GM21737 (cell line): ENCODE measurements around the gene MOB3B.
A peak's percentile ranks its signal among the peaks of the same experiment; 100 is the strongest.

Source experiments
- ATAC-seq: cut with Tn5 transposase; IDR thresholded peaks from one replicate; pipeline ENCODE4 v1.9.1; 2021; ENCODE audit warnings: mild to moderate bottlenecking, moderate library complexity; ENCODE audit not compliant: unreplicated experiment

The MOB3B gene

GRCh38 chr9:27529316-27530278, at the start of gene MOB3B:
Gene MOB3B (minus strand): TSS chr9:27529814. CDS start chr9:27455550, 74,264 bp downstream.
- ATAC-seq: peak; percentile 77

DNA sequence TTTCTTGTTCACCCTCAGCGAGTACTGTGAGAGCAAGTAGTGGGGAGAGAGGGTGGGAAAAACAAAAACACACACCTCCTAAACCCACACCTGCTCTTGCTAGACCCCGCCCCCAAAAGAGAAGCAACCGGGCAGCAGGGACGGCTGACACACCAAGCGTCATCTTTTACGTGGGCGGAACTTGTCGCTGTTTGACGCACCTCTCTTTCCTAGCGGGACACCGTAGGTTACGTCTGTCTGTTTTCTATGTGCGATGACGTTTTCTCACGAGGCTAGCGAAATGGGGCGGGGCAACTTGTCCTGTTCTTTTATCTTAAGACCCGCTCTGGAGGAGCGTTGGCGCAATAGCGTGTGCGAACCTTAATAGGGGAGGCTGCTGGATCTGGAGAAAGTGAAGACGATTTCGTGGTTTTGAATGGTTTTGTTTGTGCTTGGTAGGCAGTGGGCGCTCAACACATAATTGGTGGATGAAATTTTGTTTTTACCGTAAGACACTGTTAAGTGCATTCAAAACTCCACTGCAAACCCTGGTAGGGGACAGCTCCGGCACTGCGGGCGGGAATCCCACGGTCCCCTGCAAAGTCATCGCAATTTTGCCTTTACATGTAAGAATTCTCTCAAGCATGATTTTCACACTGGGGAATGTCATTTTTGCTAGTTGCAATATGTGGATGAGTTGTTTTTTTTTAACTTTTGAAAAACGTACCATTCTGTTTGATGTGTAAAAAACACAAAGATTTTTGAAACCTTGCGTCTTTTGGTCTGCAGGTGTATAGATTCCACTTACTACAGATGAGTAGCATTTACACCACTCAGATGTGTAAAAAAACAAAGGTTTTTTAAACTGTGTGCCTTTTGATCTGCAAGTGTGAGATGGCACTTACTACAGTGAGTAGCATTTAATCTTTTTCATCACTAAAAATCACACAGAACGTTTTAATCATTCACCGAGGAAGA, 44.3 kb upstream of the MOB3B start:
- ATAC-seq: peak; percentile 86

DNA sequence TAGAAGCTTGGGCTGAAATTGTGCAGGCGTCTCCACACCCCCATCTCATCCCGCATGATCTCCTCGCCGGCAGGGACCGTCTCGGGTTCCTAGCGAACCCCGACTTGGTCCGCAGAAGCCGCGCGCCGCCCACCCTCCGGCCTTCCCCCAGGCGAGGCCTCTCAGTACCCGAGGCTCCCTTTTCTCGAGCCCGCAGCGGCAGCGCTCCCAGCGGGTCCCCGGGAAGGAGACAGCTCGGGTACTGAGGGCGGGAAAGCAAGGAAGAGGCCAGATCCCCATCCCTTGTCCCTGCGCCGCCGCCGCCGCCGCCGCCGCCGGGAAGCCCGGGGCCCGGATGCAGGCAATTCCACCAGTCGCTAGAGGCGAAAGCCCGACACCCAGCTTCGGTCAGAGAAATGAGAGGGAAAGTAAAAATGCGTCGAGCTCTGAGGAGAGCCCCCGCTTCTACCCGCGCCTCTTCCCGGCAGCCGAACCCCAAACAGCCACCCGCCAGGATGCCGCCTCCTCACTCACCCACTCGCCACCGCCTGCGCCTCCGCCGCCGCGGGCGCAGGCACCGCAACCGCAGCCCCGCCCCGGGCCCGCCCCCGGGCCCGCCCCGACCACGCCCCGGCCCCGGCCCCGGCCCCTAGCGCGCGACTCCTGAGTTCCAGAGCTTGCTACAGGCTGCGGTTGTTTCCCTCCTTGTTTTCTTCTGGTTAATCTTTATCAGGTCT, 43.5 kb upstream of the MOB3B start, which contains the start of gene C9orf72:
TSS of gene C9orf72 (minus strand) at position 564 of the 716 bp plus-strand sequence. CDS start 6,361 bp downstream, outside the sequence.
- peak; percentile 68 for ATAC-seq

DNA sequence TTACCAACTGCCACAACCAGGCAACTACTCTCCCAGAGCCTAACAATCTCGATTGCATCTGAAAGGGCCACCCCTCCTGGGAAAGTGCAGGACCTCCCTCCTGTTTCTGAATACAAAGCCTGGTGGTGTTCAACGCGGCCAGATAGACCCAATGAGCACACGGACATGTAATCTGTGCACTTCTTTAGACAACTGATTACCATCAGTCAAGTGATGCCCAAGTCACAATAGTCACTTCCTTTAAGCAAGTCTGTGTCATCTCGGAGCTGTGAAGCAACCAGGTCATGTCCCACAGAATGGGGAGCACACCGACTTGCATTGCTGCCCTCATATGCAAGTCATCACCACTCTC, 42.9 kb upstream of the MOB3B start:
- peak; percentile 32 for ATAC-seq

GRCh38 chr9:27572061-27572460, 42.4 kb upstream of the MOB3B start:
- ATAC-seq: no peak

- no peak for ATAC-seq
These were observed 41.4 kb upstream of the MOB3B start for GRCh38 chr9:27571011-27571410.

GRCh38 chr9:27569406-27569805, 39.8 kb upstream of the MOB3B start:
- ATAC-seq: no peak

DNA sequence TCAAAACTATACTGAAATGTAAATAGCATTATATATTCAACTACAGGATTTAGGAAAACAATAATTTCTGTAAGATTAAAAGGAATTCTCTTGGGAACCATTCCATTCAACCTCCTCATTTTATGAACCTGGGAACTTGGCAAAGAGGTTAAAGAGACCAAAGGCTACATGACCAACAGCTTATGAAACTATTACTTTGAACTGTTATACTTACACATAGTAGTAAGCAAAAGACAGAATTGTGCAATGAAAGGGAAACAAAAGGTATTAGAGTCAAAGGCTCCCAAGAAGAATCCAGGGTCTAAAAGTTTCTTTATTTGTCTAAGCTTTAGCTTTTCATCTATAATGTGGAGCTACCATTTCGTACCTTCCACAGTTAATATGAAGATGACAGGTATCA, 36.5 kb upstream of the MOB3B start:
- ATAC-seq: no peak

DNA sequence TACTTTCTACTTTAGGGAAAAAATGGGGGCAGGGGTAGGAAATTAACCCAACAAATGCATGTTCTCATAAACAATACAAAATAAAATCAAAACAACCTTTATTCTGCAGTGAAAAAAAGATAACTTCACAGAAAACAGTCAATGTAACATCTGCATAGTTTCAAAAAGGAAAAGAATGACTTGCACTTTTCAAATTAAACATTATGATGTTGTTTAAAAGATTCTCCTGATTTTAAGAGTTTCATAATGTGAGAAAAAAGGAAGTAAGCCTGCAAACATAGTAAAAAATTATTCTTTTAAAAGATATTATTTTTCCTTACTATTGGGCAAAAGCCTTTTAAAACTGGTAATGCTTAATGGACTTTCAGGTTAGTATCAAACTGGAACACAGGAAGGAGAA, 36.1 kb upstream of the MOB3B start:
- ATAC-seq: no peak

DNA sequence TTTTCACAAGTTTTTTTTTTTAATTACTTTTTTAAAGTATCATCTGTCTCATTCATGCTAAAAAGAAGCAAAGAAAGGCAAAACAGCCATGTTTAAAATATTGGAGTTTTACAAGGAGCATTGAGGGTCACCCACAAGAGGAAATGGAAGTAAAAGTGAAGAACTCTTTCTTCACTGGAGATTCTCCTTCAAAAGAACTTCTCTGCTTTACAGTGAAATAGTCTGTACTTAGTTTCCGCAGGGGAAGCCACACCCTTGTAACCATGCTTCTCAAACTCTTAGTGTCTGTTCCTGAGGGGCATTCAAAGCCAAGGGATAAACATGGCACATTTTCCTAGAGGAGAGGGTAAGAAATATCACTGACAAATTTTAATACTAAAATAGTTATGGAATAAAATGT, 35.1 kb upstream of the MOB3B start:
- no peak for ATAC-seq

DNA sequence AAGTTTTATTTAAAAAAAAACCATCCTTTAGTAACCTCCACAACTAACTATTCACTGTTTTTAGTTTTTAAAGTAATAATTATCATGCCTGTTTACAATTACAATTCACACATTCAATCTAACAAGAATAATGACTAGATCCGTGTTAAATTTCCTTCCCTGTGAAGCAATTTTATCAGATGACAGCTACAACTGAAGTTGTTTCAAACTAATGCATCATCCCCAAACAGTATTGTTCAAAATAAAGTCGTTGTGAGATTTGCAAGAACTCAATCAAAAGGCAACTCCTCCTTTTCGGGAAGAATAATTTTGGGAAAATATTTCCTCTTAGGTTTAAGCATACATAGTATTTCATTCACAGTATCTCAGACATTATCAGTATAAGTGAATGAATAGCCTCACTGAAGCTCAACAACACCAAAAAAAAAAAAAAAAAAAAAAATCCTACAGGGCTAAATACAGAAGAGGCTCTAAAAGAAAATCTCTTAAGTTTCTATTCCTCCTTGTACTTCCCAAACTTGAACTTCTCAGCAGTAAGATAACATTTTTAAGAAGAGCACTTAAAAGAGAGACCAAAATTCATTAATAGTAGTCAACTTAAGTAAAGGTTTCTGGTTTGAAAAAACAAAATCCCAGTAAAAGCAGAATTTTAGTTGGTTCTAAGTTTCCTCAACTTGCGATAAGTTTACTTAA, 34.3 kb upstream of the MOB3B start:
- no peak for ATAC-seq

DNA sequence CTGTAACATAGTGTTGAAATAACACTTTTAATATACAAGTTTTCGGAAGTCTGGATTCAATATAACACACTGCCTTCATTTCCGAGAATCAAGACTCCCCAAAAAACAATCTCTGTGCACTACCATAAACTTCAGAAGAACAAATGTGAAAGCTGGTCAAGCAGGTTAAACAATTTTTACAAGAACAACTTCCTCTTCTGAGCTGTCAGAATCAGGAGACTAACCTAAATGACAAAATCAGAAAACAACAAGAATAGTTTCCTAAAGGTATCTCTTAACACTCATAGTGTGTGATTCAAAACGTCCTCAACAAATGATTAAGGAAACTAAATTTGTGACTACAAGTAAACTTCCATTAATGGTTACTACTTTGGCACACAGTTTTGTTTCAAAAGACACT, 32.1 kb upstream of the MOB3B start:
- no peak for ATAC-seq

GRCh38 chr9:27560457-27560856, 30.8 kb upstream of the MOB3B start:
- no peak for ATAC-seq

DNA sequence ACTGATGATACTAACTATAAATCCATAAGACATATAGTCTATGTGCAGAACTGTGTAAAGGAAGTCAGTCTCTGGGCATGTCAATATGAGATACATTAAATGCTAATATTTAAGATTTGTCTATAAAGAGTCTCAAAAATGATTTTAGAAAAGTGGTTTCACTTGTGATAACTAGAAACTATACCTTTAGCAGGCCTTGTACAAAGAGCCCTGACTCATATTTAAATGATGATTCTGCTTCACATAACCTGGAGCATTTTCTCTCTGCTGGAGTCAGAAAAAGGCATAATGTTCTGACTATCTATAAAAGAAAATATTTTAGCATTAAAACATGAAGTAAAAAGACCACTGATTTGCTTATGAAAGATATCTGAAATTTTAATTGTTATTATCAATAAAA, 28.7 kb upstream of the MOB3B start:
- ATAC-seq: no peak

DNA sequence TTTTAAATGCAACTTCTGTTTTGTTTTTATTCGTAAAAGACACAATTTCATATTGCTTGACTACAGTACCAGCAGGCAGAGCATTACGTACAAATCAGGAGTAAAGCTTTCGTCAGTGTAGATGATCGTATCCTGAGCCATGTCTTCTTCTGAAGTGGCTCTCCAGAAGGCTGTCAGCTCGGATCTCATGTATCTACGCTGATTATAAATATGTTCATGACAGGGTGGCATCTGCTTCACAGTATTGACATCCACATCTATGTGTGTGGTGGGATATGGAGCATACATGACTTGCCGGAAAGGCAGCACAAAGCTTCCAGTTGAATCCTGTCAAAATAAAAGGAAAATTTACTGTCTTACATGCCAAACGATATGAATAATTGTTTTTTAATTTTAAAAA, 26.9 kb upstream of the MOB3B start:
- ATAC-seq: no peak

- ATAC-seq: no peak
These were observed 25.1 kb upstream of the MOB3B start for GRCh38 chr9:27554712-27555111.

DNA sequence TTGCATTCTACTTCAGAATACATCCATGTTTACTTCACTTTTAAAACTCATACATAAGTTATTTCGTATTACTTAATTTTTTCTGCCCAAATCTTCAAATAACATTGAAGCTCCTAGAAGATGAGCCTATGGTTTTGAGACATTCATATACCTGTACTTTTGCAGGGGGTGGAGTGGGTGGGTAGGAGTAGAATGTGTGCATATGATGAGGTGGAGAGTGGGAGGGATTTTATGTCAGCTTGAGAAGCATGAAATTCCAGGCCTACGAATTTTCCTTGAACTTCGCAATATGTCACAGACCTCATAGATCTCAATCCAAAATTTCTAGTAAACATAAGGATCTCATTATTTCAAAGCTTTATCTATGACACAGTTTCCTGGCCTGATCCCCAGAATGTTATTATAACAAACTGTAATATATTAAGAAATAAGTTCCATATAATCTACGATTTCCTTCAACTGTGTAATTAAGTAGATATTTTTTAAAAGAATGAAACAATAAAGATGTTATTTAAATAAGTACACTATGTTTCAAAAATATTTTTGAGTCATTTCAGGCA, 19.7 kb upstream of the MOB3B start:
- no peak for ATAC-seq

GRCh38 chr9:27548055-27548741, 18.6 kb upstream of the MOB3B start:
- ATAC-seq: no peak

DNA sequence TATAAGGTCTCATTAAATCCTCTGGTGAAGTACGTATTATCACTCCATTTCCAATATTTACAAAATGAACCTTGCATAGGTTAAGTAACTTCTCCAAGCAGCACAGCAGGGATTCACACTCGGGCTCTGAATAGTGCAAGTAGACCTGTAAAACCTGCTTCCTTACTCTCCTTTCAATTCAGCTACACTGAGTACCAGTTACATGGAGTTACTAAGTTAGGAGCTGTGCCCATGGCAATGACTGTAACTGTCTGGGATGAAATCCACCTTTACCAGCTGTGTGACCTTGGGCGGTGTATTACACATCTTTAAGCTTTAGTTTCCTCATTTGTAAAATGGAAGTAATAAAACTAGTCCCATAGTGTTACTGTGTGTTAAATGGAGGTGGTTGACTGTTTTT, 15.9 kb upstream of the MOB3B start:
- no peak for ATAC-seq
